GM21367 (cell line): ENCODE measurements around the gene ZC3HAV1.
"Not testable (repeated sequence)": the region's sequence is repeated elsewhere in the genome, so short reads cannot be mapped to it uniquely, and the experiment has no call there.

Source experiments
- ATAC-seq: cut with Tn5 transposase; IDR thresholded peaks from one replicate; pipeline ENCODE4 v1.9.1; 2021; ENCODE audit not compliant: unreplicated experiment

ZC3HAV1 gene

GRCh38 chr7:139112741-139113250 is 3.3 kb upstream of the ZC3HAV1 start:
- ATAC-seq, result no peak

DNA sequence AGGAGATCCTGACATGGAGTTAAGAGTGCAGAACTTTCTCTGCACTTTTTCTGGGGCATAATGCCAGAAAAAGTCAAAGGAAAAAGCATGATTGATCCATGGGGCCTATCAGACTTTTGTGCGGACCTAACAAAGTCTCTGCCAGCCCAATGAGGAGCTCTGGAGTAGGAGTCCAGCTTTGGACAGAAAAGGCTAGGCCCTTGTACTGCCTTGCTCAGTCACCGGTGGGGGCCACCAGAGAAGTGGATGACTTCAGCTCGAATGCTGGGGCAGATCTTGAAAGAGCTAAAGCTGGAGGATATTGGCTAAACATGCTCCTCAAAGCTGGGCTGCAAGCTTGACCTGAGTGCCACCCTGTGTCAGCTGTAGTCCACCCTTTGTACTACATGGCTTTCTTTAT is 2.8 kb upstream of the ZC3HAV1 start:
- no peak for ATAC-seq

DNA sequence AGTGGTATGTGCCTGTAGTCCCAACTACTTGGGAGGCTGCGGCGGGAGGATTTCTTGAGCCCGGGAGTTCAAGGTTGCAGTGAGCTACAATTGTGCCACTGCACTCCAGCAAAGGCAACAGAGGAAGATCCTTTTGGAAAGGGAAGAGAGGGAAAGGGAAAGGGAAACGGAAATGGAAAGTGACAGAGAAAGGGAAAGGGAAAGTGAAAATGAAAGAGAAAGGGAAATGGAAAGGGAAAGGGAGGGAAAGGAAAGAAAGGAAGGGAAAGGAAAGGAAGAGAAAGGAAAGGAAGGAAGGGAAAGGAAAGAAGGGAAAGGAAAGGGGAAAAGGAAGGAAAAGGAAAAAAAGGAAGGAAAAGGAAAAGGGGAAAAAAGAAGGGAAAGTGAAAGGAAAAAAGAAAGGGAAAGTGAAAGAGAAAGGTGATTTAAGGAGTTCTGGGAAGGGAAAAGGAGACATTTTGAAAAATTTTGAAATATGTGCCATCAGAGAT is 2.3 kb upstream of the ZC3HAV1 start:
- no peak for ATAC-seq

DNA sequence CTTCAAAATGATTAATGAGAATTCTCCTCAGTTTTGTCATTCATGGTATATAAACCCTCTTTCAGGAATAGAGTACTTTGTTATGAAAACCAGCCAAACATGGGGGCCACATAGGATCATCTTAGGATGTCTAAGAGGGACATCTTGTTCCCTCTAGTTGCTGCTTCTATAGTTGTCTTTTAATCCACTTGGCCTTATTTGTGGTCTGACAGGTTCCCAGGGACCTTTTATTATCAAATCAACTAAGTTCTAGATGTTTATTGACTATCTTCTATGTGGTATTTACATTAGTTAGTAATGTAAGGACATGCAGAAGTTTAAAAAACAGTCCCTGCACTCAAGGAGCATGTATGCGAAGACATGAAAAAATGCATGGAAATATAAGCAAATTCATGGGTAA is 1.6 kb upstream of the ZC3HAV1 start:
- ATAC-seq, result no peak

DNA sequence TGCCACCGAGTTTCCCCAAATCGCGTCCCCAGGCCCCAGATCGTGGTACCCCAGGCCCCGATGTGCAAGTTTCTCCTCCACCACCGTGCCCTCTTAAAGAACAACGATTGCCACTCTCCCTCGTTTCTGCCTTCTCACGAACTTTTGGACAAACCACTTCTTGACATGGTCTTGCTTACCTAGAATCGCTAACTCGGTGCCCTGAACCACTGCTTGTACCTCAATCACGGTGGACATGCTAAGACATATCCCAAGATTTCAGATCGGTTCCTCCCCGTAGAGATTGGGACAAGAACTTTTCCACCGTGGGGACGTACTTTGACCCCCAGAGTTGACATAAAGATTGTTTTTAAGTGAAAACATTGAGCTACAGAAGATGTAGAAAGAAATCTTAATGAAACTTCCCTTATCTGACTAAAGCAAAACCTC is 477 bp upstream of the ZC3HAV1 start:
- ATAC-seq, result no peak

- peak; percentile 13 for ATAC-seq
These were observed 993 bp downstream of the ZC3HAV1 start for GRCh38 chr7:139108266-139109187.

DNA sequence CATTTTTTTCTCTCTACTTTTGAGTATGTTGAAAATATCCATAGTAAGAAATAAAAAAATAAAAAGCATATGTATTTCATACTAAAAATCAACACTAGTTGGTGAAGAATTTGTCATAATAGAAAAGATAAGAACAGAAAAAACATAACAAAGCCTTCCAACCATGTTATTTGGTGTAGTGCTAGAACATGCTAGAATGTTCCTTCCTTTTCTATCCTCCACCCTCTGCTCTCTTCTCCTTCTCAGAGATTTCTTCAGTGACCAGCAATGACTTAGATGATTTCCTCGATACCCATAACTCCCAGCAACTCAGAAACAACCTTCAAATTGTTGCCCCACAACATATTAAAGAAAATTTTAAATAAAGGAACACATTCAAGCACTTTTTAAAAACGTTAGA is 2.6 kb downstream of the ZC3HAV1 start:
- ATAC-seq, result no peak

DNA sequence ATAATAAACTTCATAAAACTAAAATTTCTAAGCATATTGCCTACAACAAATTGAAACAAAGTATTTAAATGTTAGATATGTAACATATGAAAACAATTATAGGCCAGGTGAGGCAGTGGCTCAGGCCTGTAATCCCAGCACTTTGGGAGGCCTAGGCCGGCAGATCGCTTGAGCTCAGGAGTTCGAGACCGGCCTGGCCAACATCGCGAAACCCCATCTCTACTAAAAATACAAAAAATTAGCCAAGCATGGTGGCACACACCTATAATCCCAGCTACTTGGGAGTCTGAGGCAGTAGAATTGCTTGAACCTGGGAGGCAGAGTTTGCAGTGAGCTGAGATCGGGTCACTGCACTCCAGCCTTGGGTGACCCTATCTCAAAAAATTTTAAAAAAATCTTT is 3.3 kb downstream of the ZC3HAV1 start:
- not testable (repeated sequence) for ATAC-seq

DNA sequence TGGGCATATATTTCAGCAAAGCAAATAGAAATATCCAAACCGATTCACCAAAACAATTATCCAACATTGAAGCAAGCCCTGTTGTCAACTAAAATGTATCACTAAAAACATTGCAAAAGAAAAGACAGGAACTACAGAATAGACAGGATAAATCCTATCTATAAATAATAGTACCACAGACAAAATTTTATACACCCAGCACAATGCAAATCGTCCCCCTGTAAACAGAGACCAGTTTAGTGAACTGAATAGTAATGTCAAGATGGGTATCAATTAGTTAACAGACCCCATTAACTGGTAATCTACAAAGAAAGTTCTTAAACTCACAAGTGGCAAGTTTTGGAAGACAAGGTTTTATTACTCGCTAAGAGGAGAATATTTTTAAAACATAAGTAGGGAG is 4.0 kb downstream of the ZC3HAV1 start:
- ATAC-seq, result no peak

DNA sequence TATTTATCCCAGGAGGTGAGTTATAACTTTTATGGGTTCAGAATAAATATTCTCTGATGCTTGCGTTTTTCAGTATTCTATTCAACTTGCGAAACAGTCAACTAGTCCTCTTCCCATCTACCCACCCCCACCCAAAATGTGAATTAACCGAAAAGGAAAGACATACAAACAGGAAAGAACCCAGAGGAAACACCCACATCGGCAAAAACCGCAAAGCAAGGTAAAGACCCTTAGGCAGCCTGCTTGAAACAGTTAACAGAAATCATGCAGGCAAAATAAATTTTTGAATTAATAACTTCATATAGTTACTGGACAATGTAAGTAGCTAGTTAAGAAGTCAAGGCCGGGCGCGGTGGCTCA is 5.4 kb downstream of the ZC3HAV1 start:
- no peak for ATAC-seq

DNA sequence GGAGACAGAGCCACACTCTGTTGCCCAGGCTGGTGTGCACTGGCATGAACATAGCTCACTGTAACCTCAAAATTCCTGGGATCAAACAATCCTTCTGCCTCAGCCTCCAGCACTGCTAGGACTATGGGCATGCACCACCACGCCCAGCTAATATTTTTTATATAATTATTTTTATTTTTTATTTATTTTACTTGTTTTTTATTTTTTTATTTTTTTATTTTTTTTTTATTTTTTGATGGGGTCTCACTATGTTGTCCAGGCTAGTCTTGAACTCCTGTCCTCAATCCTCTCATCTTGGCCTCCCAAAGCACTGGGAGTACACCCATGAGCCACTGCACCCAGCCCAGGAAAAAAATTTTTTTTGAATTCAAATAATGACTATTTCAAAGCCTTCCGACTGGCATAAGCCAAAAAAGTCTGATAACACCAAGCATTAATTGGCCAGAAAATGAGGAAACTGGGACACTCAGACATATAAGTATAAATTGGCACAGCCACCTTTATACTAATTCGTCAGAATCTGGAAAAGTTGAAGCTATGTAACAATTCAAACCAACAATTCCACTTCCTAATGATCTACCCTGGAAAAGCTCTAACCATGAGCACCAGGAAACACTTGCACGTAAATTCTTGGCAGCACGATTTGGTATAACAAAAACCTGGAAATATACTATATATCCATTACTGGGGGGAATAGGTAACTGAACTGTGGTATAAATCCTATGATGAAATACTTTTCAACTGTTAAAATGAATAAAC is 6.3 kb downstream of the ZC3HAV1 start:
- no peak for ATAC-seq

- ATAC-seq, result not testable (repeated sequence)
These were observed 7.8 kb downstream of the ZC3HAV1 start for GRCh38 chr7:139101637-139102158.

- no peak for ATAC-seq
These were observed 10.2 kb downstream of the ZC3HAV1 start for GRCh38 chr7:139099172-139099947.

DNA sequence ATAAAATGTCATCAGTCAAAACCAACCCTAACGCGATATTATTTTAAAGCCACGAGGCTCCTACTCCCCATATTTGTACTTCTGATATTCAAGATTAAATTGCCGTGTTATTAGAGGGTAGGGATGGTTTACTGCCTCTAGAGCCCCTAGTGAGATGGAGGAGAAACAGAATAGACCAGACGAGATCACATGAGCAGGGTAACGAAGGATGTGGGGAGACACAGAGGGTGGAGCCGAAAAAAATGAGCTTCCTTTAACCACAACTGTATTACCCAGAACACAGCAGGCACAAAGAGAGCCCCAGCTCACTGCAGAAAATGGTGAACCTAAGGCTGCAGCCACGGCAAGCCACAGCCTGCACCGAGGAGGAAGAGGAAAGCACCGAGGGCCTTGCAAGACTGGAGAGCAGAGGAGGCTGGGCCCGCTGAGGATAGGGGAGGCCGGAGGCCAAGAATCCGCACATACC is 14.3 kb downstream of the ZC3HAV1 start:
- ATAC-seq, result peak; percentile 99

- no peak for ATAC-seq
These were observed 14.9 kb downstream of the ZC3HAV1 start for GRCh38 chr7:139094596-139094995.

DNA sequence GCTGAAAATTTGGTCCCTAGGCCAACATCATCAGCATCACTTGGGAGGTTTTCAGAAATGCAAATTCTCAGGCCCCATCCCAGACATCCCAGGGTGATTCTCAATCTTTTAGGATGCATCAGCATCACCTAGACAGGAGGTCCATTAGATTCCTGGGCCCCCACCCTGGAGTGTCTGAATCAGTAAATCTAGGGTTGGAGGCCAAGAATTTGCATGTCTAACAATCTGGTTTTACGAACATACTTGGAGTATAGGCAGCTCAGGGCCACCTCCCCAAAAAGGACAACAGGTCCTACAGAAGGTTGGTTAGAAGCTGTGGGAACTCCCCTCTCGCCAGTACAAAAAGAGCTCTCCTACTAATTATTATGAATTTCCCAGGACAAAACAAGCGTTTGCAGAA is 15.5 kb downstream of the ZC3HAV1 start:
- ATAC-seq, result no peak

DNA sequence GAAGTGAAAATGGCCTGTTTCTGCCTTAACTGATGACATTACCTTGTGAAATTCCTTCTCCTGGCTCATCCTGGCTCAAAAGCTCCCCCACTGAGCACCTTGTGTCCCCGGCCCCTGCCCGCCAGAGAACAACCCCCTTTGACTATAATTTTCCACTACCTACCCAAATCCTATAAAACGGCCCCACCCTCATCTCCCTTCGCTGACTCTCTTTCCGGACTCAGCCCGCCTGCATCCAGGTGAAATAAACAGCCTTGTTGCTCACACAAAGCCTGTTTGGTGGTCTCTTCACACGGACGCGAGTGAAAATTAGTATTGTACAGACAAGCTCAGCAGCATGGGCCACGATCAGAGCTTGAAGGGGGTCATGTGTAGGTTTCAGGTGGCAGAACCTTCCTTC is 16.0 kb downstream of the ZC3HAV1 start:
- not testable (repeated sequence) for ATAC-seq

DNA sequence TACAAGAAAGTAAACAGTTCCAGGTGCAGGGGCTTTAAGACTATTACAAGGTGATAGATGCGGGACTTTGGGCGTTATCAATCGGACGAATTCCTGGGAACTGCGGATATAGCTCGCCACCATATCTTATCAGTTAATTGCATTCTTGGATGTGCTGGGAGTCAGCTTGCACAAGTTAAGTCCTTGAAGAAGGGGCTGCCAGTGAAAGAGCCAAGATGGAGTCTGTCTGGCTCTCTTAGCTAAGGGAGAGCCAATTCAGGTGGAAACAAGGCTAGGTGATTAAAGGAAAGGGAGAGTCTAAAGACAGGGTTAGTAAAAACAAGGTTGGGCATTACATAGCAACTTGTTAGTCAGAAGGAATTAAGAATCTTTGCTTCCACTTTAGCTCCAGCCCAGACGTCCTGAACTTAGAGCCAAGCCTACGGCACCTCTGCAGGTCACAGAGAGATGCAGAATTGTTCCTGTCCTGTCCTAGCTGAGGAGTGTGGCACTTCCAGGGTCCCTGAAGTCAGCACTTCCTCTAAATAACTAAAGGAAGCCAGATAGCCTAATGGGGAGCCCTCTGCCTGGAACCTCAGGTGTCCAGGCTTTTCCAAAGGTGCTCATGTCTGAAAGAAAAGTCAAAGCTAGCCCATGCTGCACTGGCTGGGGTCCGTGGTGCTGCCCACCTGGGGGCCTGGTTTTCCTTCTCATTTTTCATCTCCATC is 17.3 kb downstream of the ZC3HAV1 start:
- no peak for ATAC-seq

DNA sequence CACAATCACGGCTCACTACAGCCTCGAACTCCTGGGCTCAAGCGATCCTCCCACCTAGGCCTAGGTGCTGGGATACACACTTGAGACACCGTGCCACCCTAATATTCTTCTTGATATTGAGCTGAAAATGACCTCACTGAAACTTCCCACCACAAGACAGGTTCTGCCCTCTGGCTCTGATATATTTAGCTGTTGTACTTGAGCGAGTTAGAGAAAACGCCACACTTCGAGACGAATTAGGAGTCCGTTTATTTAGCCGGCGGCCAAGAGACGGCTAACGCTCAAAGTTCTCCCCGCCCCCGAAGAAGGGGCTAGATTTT is 17.9 kb downstream of the ZC3HAV1 start:
- ATAC-seq, result no peak

DNA sequence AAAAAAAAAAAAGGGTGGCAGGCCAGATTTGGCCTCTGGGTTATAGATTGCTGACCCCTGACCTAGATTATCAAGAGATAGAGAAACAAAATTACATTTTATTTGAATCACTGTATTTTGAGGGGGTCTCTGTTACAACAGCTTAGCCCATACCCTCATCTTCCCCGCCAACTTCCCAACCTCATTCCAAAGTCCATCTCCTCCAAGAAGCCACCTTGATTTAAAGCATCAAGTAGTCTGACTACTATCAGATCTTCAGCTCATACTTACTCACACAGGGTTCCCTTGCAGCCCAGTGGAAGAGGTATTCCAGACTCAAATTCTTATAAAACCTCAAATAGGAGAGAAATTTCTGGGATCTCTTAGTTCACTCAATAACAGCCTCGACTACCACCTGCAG is 20.4 kb downstream of the ZC3HAV1 start:
- no peak for ATAC-seq
